ENCODE results near the gene SPPL3. TPM values are rescaled to one million over a fixed set of nuclear protein-coding genes. Genes with fewer than 3 reads are reported as not detected.

Gene SPPL3
- polyA plus RNA-seq, 1 of the 3 experiments (the other 2 are of a cell fraction) = 18.8 TPM

- Histone ChIP-seq H3K9me2 (no peaks in the 10 kb centered on the region), H3F3A (replicated peaks; ENCODE audit: insufficient read depth) (no peaks in the 10 kb centered on the region), H3K79me2 (ENCODE audit: insufficient read depth) (peaks cover 43% of the 10 kb centered on the region; the same call in 1 of the 2 replicates), H3K9me3 (no peaks in the 10 kb centered on the region), H3K4me2 (no peak overlapping the region), H3K27ac (ENCODE audit: low read depth in 2 of 2, low read length in 1 of 2) (no peak overlapping the region), H3K9ac (no peak overlapping the region), H2AFZ (ENCODE audit: low read depth) (no peak overlapping the region), H3K4me3 (ENCODE audit: low read depth in 2 of 2, low read length in 1 of 2) (no peak overlapping the region), H3K4me1 (ENCODE audit: control insufficient read depth in 1 of 2, insufficient read depth in 2 of 2, low read depth in 1 of 2, low read length in 1 of 2) (no peaks in the 10 kb centered on the region; a peak in 1 of 4 replicates), H4K20me1 (ENCODE audit: insufficient read depth) (peaks cover 61% of the 10 kb centered on the region), H3K27me3 (ENCODE audit: insufficient read depth) (no peaks in the 10 kb centered on the region), H3K36me3 (replicated peaks in 1 of 2; ENCODE audit: control insufficient read depth in 1 of 2, insufficient read depth in 2 of 2, low read length in 1 of 2) (no peaks in the 10 kb centered on the region)
- DNase-seq = no peak
- 95% methylated on average over 7 of the region's 7 CpGs for WGBS (ENCODE audit: low lambda C conversion rate)
- TF ChIP-seq RXRA (IDR thresholded peaks at IDR 0.05; ENCODE audit: borderline replicate concordance, low read depth) (no peak), FOXJ3 (CRISPR knock-in tag; IDR thresholded peaks at IDR 0.05) (no peak), FOXM1 (IDR thresholded peaks at IDR 0.05; ENCODE audit: low read depth) (no peak), CHD2 (IDR thresholded peaks at IDR 0.05; ENCODE audit: low read length, partially characterized antibody) (no peak), CTCF (IDR thresholded peaks at IDR 0.05) (no peak), SIN3A (IDR thresholded peaks at IDR 0.05; ENCODE audit: borderline replicate concordance, low read depth, low read length) (no peak), RCOR1 (IDR thresholded peaks at IDR 0.05; ENCODE audit: low read length) (no peak), EZH2phosphoT487 (IDR thresholded peaks at IDR 0.05; ENCODE audit: borderline replicate concordance, low read depth) (no peak), NFIC (IDR thresholded peaks at IDR 0.05; ENCODE audit: borderline replicate concordance) (no peak), GABPA (IDR thresholded peaks at IDR 0.05; ENCODE audit: low read depth) (no peak), RAD21 (IDR thresholded peaks at IDR 0.05; ENCODE audit: low read length) (no peak), YY1 (IDR thresholded peaks at IDR 0.05; ENCODE audit: low read depth) (no peak), GATA2 (CRISPR knock-in tag; IDR thresholded peaks at IDR 0.05) (no peak), RFX5 (IDR thresholded peaks at IDR 0.05; ENCODE audit: low read length) (no peak), MXI1 (IDR thresholded peaks at IDR 0.05; ENCODE audit: low read depth, low read length) (no peak), SMC3 (IDR thresholded peaks at IDR 0.05; ENCODE audit: low read depth, low read length) (no peak), TEAD4 (IDR thresholded peaks at IDR 0.05; ENCODE audit: borderline replicate concordance, insufficient read depth) (no peak)
- TF ChIP-seq, protein P1, sequence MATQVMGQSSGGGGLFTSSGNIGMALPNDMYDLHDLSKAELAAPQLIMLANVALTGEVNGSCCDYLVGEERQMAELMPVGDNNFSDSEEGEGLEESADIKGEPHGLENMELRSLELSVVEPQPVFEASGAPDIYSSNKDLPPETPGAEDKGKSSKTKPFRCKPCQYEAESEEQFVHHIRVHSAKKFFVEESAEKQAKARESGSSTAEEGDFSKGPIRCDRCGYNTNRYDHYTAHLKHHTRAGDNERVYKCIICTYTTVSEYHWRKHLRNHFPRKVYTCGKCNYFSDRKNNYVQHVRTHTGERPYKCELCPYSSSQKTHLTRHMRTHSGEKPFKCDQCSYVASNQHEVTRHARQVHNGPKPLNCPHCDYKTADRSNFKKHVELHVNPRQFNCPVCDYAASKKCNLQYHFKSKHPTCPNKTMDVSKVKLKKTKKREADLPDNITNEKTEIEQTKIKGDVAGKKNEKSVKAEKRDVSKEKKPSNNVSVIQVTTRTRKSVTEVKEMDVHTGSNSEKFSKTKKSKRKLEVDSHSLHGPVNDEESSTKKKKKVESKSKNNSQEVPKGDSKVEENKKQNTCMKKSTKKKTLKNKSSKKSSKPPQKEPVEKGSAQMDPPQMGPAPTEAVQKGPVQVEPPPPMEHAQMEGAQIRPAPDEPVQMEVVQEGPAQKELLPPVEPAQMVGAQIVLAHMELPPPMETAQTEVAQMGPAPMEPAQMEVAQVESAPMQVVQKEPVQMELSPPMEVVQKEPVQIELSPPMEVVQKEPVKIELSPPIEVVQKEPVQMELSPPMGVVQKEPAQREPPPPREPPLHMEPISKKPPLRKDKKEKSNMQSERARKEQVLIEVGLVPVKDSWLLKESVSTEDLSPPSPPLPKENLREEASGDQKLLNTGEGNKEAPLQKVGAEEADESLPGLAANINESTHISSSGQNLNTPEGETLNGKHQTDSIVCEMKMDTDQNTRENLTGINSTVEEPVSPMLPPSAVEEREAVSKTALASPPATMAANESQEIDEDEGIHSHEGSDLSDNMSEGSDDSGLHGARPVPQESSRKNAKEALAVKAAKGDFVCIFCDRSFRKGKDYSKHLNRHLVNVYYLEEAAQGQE (IDR thresholded peaks at IDR 0.05; ENCODE audit: low read depth, low read length) = no peak
- TF ChIP-seq, protein P2, sequence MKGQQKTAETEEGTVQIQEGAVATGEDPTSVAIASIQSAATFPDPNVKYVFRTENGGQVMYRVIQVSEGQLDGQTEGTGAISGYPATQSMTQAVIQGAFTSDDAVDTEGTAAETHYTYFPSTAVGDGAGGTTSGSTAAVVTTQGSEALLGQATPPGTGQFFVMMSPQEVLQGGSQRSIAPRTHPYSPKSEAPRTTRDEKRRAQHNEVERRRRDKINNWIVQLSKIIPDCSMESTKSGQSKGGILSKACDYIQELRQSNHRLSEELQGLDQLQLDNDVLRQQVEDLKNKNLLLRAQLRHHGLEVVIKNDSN (IDR thresholded peaks at IDR 0.05; ENCODE audit: borderline replicate concordance, low read depth) = no peak
- ChIA-PET CTCF (no interaction called here), POLR2A (no interaction called here)
These were observed 52.7 kb downstream of the SPPL3 start for GRCh38 chr12:120851444-120851843.
